GM12878 (cell line): ENCODE measurements around the gene TFB1M. TPM values are rescaled to one million over a fixed set of nuclear protein-coding genes. Genes with fewer than 3 reads are reported as not detected.

Experiments used
- ATAC-seq: fragments of 200-7000 bp; cut with Tn5 transposase; 3 replicates; pipeline ENCODE4 v1.9.1; 2020; ENCODE audit warnings: mild to moderate bottlenecking, moderate library complexity
- BruUV-seq: library from RNA; stranded (reverse); fragments of 400-500 nt; replicated peaks from 2 replicates; lab custom pipeline; 2021; lab: Mats Ljungman, UMichigan
- CTCF ChIA-PET: fragments of 300-600 bp; sonication (Branson Sonifier 250); formaldehyde crosslinking; extraction: SDS; loops from one replicate; lab custom pipeline; 2021; ENCODE audit warnings: inconsistent platforms; lab: Yijun Ruan, JAX
- POLR2A ChIA-PET: fragments of 350-600 bp; formaldehyde crosslinking; extraction: SDS; loops from one replicate; lab custom pipeline; 2021; ENCODE audit warnings: inconsistent platforms; lab: Charles Lee
- RAD21 ChIA-PET: fragments of 300-600 bp; sonication (Branson Sonifier 250); formaldehyde crosslinking; loops from one replicate; lab custom pipeline; 2023; ENCODE audit warnings: antibody characterized with exemption; ENCODE audit not compliant: unreplicated experiment; lab: Charles Lee
- SMC1A ChIA-PET: fragments of 300-600 bp; sonication (Branson Sonifier 250); formaldehyde crosslinking; loops from one replicate; lab custom pipeline; 2023; ENCODE audit not compliant: unreplicated experiment, uncharacterized antibody; lab: Charles Lee
- DNase-seq: peaks from one replicate; pipeline ENCODE4 v3.0.0-alpha.2; 2011; ENCODE audit warnings: low read depth, low spot score
- FAIRE-seq: peaks from 3 replicates; lab custom pipeline; 2011; peaks lifted over from hg19 to GRCh38; lab: Jason Lieb, UNC
- H2AFZ ChIP-seq: 2 replicates; pipeline ENCODE4 v1.6.0; 2011; ENCODE audit warnings: low read depth, low read length, control low read depth; ENCODE audit not compliant: control insufficient read depth
- H3K27ac ChIP-seq: 2 replicates; pipeline ENCODE4 v1.5.1; 2011; ENCODE audit warnings: control low read depth; ENCODE audit not compliant: control insufficient read depth, insufficient read depth
- H3K27me3 ChIP-seq, 2 experiments: replicated peaks in 1 of 2; 2 replicates each; pipeline versions ENCODE4 v1.6.0 to v1.6.1; 2011; ENCODE audit warnings: low read length in 1 of 2; ENCODE audit not compliant: control insufficient read depth in 2 of 2, insufficient read depth in 2 of 2
- H3K36me3 ChIP-seq, 2 experiments: 2 replicates each; pipeline ENCODE4 v1.5.1; 2011; ENCODE audit warnings: low read length in 1 of 2; ENCODE audit not compliant: control insufficient read depth in 2 of 2, insufficient read depth in 2 of 2
- H3K4me1 ChIP-seq: 2 replicates; pipeline ENCODE4 v1.6.1; 2011; ENCODE audit warnings: mild to moderate bottlenecking, low read length, moderate library complexity, mixed read lengths; ENCODE audit not compliant: control insufficient read depth, insufficient read depth
- H3K4me2 ChIP-seq: 2 replicates; pipeline ENCODE4 v1.6.0; 2011; ENCODE audit warnings: control low read depth; ENCODE audit not compliant: control insufficient read depth, insufficient read depth
- H3K4me3 ChIP-seq: fragments of 200-600 bp; sonication (generic); 2 replicates; pipeline ENCODE4 v1.5.1; 2016
- H3K79me2 ChIP-seq: 2 replicates; pipeline ENCODE4 v1.6.0; 2011; ENCODE audit warnings: low read length; ENCODE audit not compliant: control insufficient read depth, insufficient read depth
- H3K9ac ChIP-seq: 2 replicates; pipeline ENCODE4 v1.8.0; 2011; ENCODE audit warnings: low read length, control low read depth, mixed read lengths; ENCODE audit not compliant: control insufficient read depth, insufficient read depth
- H3K9me3 ChIP-seq: replicated peaks from 3 replicates; pipeline ENCODE4 v1.5.1; 2011; ENCODE audit warnings: mild to moderate bottlenecking, low read length; ENCODE audit not compliant: control insufficient read depth, insufficient read depth
- H4K20me1 ChIP-seq: 2 replicates; pipeline ENCODE4 v1.6.0; 2011; ENCODE audit not compliant: control insufficient read depth, insufficient read depth
- CBX5 ChIP-seq: sonication (generic); IDR thresholded peaks from 2 replicates; pipeline ENCODE4 v1.6.1; 2016; ENCODE audit warnings: low read depth, moderate library complexity, mild to moderate bottlenecking, inconsistent platforms
- CHD4 ChIP-seq: fragments of 200-600 bp; sonication (generic); IDR thresholded peaks from 2 replicates; pipeline ENCODE4 v1.6.1; 2016; ENCODE audit warnings: mild to moderate bottlenecking
- ZNF384 ChIP-seq: IDR thresholded peaks from 2 replicates; pipeline ENCODE4 v1.6.1; 2012; ENCODE audit warnings: low read depth, mild to moderate bottlenecking, low read length, improper control_type of control experiment, borderline replicate concordance
- WGBS: methylation state at CpG from one replicate; pipeline ENCODE4 v1.1.6; 2016; ENCODE audit warnings: low lambda C conversion rate; ENCODE audit not compliant: insufficient replicate concordance, insufficient coverage; ENCODE audit errors: missing lambda C conversion rate; 5-methylcytosine and 5-hydroxymethylcytosine counted together
- in situ Hi-C: fragments of 300-500 bp; cut with MboI; formaldehyde crosslinking; loops from 9 replicates; pipeline ENCODE4 v1.14.3; 2018; ENCODE audit warnings: mixed read lengths
- intact Hi-C: fragments of 100-400 bp; cut with micrococcal nuclease; formaldehyde crosslinking; loops from one replicate; pipeline ENCODE4 v1.14.2; 2022; ENCODE audit not compliant: unreplicated experiment
- polyA plus RNA-seq, 11 experiments: library from polyadenylated mRNA; depleted of rRNA in 4 of 11; unstranded in 6 of 11; stranded (reverse) in 5 of 11; fragments of >200 nt; fragmentation: Nextera tagmentation in 4 of 11; fragmentation: Illumina TruSeq in 1 of 11; extraction: Ambion mirVana in 4 of 11; extraction: Trizol in 1 of 11; gene quantifications; 1 replicate in 1 of 11; 2 replicates in 10 of 11; pipeline versions ENCODE4 v1.2.1 to v1.2.3, GENCODE V29; 2011 to 2016; ENCODE audit warnings: inconsistent platforms in 2 of 11, missing spikeins in 2 of 11, low read depth in 1 of 11
- total RNA-seq, 4 experiments: library from RNA; depleted of rRNA in 3 of 4; stranded (reverse); fragments of >200 nt in 3 of 4; fragmentation: Illumina TruSeq in 1 of 4; extraction: Trizol in 1 of 4; gene quantifications; 2 replicates each; pipeline versions ENCODE4 v1.2.1 to v1.2.3, GENCODE V29; 2013 to 2021
- TF ChIP-seq, protein P1 (sequence below): IDR thresholded peaks from 2 replicates; pipeline ENCODE4 v1.6.1; 2012; ENCODE audit warnings: low read depth, low read length, improper control_type of control experiment

Gene TFB1M
- total and polyA plus RNA-seq, 10 of the 15 experiments (the other 5 are each of a cell fraction or from before 2014, with no cell fraction given), result 29.9 to 117 (median 41.3) TPM

DNA sequence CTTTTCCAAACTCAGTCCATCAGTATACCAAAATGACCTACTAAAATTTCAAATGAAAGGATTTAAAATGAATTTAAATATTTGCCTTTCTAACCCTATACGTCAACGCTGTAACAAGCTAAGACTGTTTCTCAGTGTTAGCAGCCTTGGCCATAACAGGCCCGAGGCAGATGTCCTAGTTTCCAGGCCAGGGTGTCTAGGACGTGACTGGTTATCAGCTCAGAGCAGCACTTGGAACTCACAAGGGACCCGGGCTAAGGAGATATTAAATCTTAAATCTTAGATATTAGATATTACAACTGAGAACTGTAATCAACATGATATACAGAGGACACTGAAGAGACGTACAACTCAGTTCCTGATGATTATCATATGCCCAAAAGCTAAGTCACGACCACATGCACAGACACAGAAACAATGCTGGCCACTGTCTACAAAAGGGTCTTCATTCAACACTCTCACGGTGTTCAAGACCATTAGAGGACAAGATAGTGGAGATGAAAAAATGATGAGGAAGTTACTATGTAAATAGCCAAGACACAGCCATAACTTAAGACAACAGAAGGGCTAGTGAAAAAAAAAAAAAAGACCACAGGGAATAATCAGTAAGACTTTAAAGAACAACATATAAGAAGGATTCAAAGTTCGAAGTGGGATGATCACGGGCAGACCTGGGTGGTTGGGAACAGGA lies 50.8 kb downstream of the TFB1M start, which contains the start of gene CLDN20:
TSS of gene CLDN20 (plus strand) at position 641 of the 691 bp plus-strand sequence. CDS start 11,707 bp downstream, outside the sequence.
- Histone ChIP-seq H3K27ac (no peak within 1 kb of the TSS), H3K4me3 (no peak within 1 kb of the TSS), H3K79me2 (no peaks in the 10 kb centered on the region), H3K9ac (no peak within 1 kb of the TSS), H3K36me3 (peaks cover 3 to 15% of the 10 kb centered on the region in 2 experiments; a peak in 3 of 4 replicates), H3K4me2 (no peak within 1 kb of the TSS), H4K20me1 (no peaks in the 10 kb centered on the region), H3K9me3 (no peaks in the 10 kb centered on the region), H2AFZ (no peak within 1 kb of the TSS), H3K27me3 (no peaks in the 10 kb centered on the region), H3K4me1 (peaks cover 17% of the 10 kb centered on the region)
- DNase-seq (no peak), ATAC-seq (no peak), FAIRE-seq (no peak)
- ChIA-PET POLR2A (interaction anchor here (0.6 kb wide), 1 partner anchor 14 kb away, joined by 3 read pairs; no protein-coding TSS in a partner anchor), RAD21 (interaction anchor here (1.1 to 1.4 kb wide), 2 partner anchors 52 to 87 kb away, joined by 3 to 5 read pairs; no protein-coding TSS in a partner anchor), CTCF (interaction anchor here (1.2 to 1.7 kb wide), 2 partner anchors 14 to 15 kb away, joined by 3 to 4 read pairs; no protein-coding TSS in a partner anchor), SMC1A (interaction anchor here (1.1 to 2.8 kb wide), 5 partner anchors 9 to 79 kb away, joined by 3 to 8 read pairs (median 4); no protein-coding TSS in a partner anchor)
- WGBS, result 78% methylated on average over 10 of the region's 10 CpGs
- BruUV-seq, result no TSS peak
- intact Hi-C loops, result no loop called here
- in situ Hi-C loops, result no loop called here
- no peak for TF ChIP-seq CHD4
- no peak for TF ChIP-seq CBX5
- TF ChIP-seq, protein P1, sequence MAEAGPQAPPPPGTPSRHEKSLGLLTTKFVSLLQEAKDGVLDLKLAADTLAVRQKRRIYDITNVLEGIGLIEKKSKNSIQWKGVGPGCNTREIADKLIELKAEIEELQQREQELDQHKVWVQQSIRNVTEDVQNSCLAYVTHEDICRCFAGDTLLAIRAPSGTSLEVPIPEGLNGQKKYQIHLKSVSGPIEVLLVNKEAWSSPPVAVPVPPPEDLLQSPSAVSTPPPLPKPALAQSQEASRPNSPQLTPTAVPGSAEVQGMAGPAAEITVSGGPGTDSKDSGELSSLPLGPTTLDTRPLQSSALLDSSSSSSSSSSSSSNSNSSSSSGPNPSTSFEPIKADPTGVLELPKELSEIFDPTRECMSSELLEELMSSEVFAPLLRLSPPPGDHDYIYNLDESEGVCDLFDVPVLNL, result no peak
- no peak for TF ChIP-seq ZNF384
